ENCODE results near the gene CXCR1. TPM values are rescaled to one million over a fixed set of nuclear protein-coding genes. Genes with fewer than 3 reads are reported as not detected.
"Not testable (repeated sequence)": the region's sequence is repeated elsewhere in the genome, so short reads cannot be mapped to it uniquely, and the experiment has no call there.

CXCR1 gene
- total RNA-seq, 1 donor from 2014 or later, result 2.1 TPM

- no peak for DNase-seq
Measured at GRCh38 chr2:218161644-218162043, 5.1 kb downstream of the CXCR1 start.

GRCh38 chr2:218155953-218156479, 10.7 kb downstream of the CXCR1 start:
- no peak for DNase-seq

- DNase-seq, result no peak
Measured at GRCh38 chr2:218152777-218153176, 14.0 kb downstream of the CXCR1 start.

- DNase-seq, result no peak
Measured at GRCh38 chr2:218152172-218152571, 14.6 kb downstream of the CXCR1 start.

GRCh38 chr2:218149848-218150440, 16.8 kb downstream of the CXCR1 start:
- DNase-seq, result no peak

DNA sequence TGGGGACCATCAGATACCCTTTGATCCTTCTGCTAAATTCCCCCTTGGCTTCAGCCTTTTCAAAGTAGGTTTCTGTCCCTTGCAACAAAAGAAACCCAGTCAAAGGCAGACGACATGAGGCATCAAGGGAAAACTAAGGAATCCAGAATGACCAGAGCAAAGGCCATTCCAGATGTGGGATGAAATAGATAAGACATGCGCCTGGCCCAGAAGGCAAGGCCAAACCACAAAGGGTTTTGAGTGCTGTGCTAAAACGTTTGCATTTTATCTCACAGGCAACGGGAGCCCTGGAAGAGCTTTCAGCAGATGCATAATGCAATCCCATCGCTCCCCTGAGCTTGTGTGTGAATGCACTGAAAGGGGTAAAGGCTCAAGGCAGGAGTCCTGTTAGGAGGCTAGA, 17.7 kb downstream of the CXCR1 start:
- DNase-seq, result no peak

GRCh38 chr2:218146056-218146455, 20.7 kb downstream of the CXCR1 start:
- DNase-seq, result no peak

DNA sequence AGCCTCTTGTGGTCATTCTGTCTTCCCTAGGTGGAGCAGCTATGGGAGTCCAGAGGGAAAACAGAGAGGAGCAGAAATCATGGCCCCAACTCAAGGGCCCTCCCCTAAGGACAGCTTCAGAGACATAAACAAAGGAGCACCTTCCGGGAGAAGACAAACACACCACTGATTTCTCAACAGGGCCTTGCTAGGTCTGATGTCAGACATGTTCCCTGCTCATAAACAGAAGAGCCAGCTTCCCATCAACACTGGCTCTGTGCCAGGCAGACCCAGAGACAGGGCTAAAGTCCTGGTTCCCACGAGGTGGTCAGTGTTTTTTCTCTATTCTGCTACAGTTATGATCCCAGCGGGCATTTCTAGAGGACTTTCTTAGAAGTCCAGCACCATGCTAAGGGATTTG, 21.6 kb downstream of the CXCR1 start:
- no peak for DNase-seq

GRCh38 chr2:218138047-218138446, 28.7 kb downstream of the CXCR1 start:
- no peak for DNase-seq

DNA sequence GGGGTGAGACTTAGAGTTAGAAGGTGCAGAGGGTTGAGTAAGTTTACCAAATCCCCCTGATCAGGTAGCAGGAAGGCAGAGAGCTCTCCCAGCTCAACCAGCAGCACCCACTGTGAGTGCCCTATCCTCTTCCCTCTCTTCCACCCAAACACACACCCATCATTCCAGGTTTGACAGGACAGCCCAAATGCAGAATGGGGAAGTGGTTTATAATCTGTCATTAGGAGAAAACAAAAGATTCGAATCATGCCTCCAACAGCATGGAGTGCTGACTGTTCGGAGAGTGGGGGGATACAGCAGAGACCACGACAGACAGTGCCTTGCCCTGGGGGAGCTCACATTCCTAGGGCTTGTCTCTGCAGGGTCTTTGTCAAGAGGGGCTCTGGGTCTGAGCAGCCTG, 29.2 kb downstream of the CXCR1 start:
- no peak for DNase-seq

GRCh38 chr2:218130822-218131221, 35.9 kb downstream of the CXCR1 start:
- DNase-seq, result no peak

GRCh38 chr2:218130377-218130776, 36.4 kb downstream of the CXCR1 start:
- DNase-seq, result no peak

DNA sequence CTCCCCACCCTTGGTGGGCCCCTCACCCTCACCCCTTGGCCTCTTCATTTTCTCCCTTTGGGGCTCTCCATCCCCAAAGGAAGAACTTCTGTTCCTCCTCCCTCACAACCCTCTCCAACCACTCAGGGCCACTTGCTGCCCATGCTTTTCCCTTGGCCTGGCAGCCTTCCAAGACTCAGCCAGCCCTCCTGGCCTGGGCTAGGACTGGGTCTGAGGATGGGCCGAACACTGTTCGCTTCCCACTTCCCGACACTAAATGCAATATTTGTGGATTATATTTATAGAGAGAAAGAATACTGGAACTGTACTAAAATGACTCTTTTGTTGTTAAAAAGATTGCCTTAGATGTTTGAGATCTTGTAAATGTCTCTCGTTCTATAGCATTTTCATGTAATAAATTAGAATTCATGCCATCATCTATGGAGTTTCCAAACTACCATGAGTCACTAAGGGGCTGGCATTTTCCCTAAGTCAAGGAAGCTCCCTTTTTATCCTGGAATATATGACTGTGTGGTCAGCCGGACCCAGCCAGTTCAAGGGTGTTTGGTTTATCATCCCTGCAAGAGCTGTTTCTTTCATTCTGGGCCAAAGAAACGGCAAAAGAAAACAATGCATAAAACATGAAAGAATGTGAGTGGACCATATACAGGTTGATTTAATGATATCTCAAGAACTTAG, 37.2 kb downstream of the CXCR1 start:
- DNase-seq, result no peak

GRCh38 chr2:218128781-218129457, 37.8 kb downstream of the CXCR1 start:
- DNase-seq, result no peak

DNA sequence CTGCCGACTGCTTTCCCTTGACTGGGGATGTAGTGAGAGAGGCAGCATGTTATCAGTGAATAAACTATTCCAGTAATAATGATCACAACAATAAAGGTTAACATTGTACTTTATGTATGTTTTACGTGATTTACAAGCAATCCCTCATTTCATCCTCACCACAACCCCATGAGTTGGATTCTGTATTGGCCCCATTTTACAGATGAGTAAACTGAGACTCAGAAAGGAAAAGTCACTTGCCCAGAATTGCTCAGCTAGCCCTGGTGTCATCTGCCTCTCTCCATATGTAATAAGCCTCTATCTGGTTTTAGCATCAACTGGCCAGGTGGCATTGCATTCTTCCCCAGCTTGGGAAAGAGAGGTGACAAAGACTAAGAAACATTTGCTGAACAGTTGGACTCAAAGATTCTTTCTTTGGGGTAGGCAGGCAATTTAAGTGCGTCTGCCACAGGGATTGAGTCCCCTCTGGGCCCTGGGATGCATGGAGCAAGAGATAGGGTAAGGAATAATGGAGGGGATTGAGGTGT, 38.8 kb downstream of the CXCR1 start:
- DNase-seq, result no peak

DNA sequence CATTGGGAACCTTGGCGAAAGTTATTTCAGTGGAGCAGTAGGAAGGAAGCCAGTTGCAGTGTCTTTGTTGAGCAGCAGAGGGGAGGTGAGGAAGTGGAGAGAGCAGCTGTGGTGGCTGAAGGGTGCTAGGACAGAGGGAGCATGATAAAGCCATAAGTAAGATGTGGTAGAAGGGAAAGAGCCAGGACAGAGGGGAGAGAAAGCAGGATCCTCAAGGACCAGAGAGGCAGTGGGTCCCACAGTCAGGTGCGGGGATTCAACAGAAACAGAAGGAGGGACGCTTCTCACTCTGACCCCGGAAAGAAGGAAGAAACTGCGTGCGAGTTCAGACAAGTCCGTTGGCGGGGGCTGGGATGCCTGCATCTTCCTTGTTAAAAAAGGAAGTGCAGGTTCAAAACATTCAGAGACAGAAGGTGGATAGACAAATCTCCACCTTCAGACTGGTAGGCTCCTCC, 41.1 kb downstream of the CXCR1 start, which contains the start of gene CXCR2:
Gene CXCR2, plus strand, starts transcription at position 403 of the 455 bp plus-strand sequence. CDS start 8,774 bp downstream, outside the sequence.
- no peak for DNase-seq

DNA sequence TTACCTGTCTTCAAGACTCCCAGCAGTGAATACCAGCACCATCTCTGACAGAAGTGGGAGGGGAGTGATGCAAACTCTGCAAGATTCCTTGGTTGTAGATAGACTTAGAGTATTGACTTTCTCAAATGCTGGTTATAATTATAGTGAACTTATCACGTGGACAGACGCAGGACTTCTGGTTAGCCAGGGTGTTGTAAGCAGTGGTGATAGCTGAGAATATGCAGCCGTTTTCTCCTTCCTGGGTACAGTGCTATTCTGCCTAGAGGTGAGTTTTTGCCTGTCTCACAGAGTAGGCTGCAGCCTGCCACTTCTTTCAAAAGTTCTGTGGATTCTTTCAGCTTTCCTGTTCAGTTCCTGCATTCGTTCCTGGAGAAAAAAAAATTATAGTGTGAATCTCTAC, 41.7 kb downstream of the CXCR1 start:
- no peak for DNase-seq

DNA sequence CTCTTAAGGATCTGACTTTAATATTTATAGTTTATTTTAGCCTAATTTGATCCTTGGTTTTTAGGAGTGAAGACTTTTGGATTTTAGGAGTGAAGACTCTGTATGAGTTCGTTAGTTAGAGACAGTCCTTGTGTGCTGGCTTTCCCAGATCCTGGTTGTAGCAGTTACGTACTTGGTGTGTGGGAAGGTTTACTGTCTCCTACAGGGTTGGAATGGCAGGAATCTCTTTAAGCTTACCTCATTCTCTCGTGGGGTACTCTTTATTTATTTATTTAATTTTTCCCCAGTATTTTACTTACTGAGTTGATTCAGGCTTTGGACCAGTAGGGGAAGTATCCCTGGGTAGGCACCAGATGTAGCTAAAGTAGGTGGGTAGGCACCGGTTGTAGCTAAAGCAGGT, 42.8 kb downstream of the CXCR1 start:
- DNase-seq, result no peak

GRCh38 chr2:218122286-218122685, 44.5 kb downstream of the CXCR1 start:
- not testable (repeated sequence) for DNase-seq

DNA sequence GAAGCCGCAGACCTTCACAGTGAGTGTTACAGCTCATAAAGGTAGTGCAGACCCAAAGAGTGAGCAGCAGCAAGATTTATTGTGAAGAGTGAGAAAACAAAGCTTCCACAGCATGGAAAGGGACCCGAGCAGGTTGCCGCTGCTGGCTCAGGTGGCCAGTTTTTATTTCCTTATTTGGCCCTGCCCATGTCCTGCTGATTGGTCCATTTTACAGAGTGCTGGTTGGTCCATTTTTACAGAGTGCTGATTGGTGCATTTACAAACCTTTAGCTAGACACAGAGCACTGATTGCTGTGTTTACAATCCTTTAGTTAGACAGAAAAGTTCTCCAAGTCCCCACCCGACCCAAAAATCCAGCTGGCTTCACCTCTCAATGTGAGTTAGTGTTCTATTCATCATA, 45.0 kb downstream of the CXCR1 start:
- not testable (repeated sequence) for DNase-seq

All from skin of body (tissue), 2 donors.